ENCODE measurements around the gene RETREG1. TPM values are rescaled to one million over a fixed set of nuclear protein-coding genes. Genes with fewer than 3 reads are reported as not detected.

The RETREG1 gene
- total and polyA plus RNA-seq, 2 experiments from 2014 or later = 2.3 to 3.6 TPM

DNA sequence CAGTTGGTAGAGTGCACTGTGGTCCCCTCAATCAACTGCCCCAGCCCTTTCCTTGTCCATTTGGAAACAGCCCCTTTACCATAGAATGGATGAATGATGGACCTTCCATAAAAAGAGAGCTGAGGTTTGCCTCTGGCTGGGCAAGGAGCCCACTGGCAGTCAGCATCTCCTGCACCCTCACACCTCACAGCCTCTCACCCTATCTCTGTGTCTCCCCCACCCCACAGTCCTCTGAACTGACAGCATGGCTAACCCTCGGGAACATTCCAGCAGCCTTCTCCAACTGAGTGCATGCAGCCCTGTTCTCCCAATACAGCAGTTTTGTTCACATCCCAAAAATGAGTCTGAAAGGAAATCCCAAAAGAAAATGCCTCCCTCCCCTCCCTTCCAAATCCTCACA, 51.7 kb downstream of the RETREG1 start:
- H3K36me3 Mint-ChIP-seq (ENCODE audit: low read depth) = no peaks in the 10 kb centered on the region
- H3K79me2 ChIP-seq (replicated peaks; ENCODE audit: insufficient read depth) = no peaks in the 10 kb centered on the region
- no peak overlapping the region for H3K4me3 Mint-ChIP-seq
- H3K4me1 ChIP-seq (ENCODE audit: insufficient read depth) = peaks cover 3% of the 10 kb centered on the region; the same call in 1 of the 2 replicates
- H3K36me3 ChIP-seq (ENCODE audit: insufficient read depth) = no peaks in the 10 kb centered on the region
- H3K4me2 ChIP-seq = no peak overlapping the region
- H3K27me3 ChIP-seq (ENCODE audit: insufficient read depth) = no peaks in the 10 kb centered on the region
- H3K4me1 Mint-ChIP-seq = peaks cover 10% of the 10 kb centered on the region
- DNase-seq (ENCODE audit: low spot score) (no peak), ATAC-seq (no peak; the same call in 2 of the 3 replicates)
- no peak overlapping the region for H3K4me3 ChIP-seq
- no peak overlapping the region for H2AFZ ChIP-seq
- H3K9me2 ChIP-seq (ENCODE audit: insufficient read depth) = peaks cover 3% of the 10 kb centered on the region; the same call in 1 of the 2 replicates
- TF ChIP-seq, protein P1, sequence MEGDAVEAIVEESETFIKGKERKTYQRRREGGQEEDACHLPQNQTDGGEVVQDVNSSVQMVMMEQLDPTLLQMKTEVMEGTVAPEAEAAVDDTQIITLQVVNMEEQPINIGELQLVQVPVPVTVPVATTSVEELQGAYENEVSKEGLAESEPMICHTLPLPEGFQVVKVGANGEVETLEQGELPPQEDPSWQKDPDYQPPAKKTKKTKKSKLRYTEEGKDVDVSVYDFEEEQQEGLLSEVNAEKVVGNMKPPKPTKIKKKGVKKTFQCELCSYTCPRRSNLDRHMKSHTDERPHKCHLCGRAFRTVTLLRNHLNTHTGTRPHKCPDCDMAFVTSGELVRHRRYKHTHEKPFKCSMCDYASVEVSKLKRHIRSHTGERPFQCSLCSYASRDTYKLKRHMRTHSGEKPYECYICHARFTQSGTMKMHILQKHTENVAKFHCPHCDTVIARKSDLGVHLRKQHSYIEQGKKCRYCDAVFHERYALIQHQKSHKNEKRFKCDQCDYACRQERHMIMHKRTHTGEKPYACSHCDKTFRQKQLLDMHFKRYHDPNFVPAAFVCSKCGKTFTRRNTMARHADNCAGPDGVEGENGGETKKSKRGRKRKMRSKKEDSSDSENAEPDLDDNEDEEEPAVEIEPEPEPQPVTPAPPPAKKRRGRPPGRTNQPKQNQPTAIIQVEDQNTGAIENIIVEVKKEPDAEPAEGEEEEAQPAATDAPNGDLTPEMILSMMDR (conservative IDR thresholded peaks at IDR 0.05; ENCODE audit: low read depth in 2 of 2) = no peak
- TF ChIP-seq NANOG (IDR thresholded peaks at IDR 0.05; ENCODE audit: borderline replicate concordance) (no peak), EZH2 (IDR thresholded peaks at IDR 0.05; ENCODE audit: low read depth, unreplicated experiment) (no peak), STAT1 (IDR thresholded peaks at IDR 0.05; ENCODE audit: unreplicated experiment) (no peak), EZH2phosphoT487 (IDR thresholded peaks at IDR 0.05; ENCODE audit: unreplicated experiment) (no peak), JUNB (IDR thresholded peaks at IDR 0.05; ENCODE audit: unreplicated experiment) (no peak)
- peaks cover 4% of the 10 kb centered on the region for H3K27me3 Mint-ChIP-seq (ENCODE audit: insufficient read depth, low read depth, poor library complexity)
- no peak overlapping the region for H3K27ac Mint-ChIP-seq
- no peaks in the 10 kb centered on the region for H4K20me1 ChIP-seq (replicated peaks; ENCODE audit: insufficient read depth)
- no peaks in the 10 kb centered on the region for H3F3A ChIP-seq (replicated peaks; ENCODE audit: low read depth)
- H3K9me3 Mint-ChIP-seq = no peaks in the 10 kb centered on the region
- no peak overlapping the region for H3K27ac ChIP-seq (ENCODE audit: low read depth)

DNA sequence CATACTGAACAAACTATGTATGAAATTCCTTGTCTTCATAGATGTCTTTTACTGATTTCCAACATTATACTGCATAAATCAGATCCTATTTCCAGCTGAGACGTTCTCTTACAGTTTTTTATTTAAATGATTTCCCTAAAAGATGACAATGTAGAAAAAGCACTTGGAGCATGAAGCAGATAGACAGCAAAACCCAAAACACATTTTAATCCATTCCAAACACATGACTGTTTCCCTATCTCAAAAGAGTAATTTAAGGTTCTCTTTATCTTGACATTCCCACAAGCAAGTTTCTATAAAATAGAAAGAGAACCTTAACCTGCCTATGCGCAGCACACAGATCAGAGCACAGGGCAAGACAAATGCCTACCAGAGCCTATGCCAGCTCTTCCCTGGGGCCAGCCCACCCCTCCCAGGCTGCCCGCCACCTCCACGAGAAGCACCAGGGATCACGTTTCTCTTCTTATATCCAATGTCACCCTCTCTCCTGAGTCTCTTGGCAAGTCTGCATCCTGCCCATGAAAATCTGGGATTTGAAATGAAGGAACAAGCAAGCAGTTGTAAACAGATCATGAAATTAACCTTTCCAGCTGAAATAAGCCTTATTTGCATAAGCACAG, 52.4 kb downstream of the RETREG1 start:
- no peak for DNase-seq (ENCODE audit: low spot score)
- Mint-ChIP-seq H3K36me3 (ENCODE audit: low read depth) (no peaks in the 10 kb centered on the region), H3K9me3 (no peaks in the 10 kb centered on the region), H3K4me3 (no peak overlapping the region), H3K27me3 (ENCODE audit: insufficient read depth, low read depth, poor library complexity) (peaks cover 4% of the 10 kb centered on the region), H3K4me1 (peaks cover 15% of the 10 kb centered on the region), H3K27ac (no peak overlapping the region)
- Histone ChIP-seq H3K4me3 (no peak overlapping the region), H2AFZ (no peak overlapping the region), H3K4me1 (ENCODE audit: insufficient read depth) (peaks cover 11% of the 10 kb centered on the region; the same call in 1 of the 2 replicates), H3K27me3 (ENCODE audit: insufficient read depth) (no peaks in the 10 kb centered on the region), H4K20me1 (replicated peaks; ENCODE audit: insufficient read depth) (no peaks in the 10 kb centered on the region), H3K4me2 (no peak overlapping the region), H3K27ac (ENCODE audit: low read depth) (no peak overlapping the region), H3K36me3 (ENCODE audit: insufficient read depth) (no peaks in the 10 kb centered on the region), H3K9me2 (ENCODE audit: insufficient read depth) (peaks cover 3% of the 10 kb centered on the region; the same call in 1 of the 2 replicates), H3K79me2 (replicated peaks; ENCODE audit: insufficient read depth) (no peaks in the 10 kb centered on the region), H3F3A (replicated peaks; ENCODE audit: low read depth) (no peaks in the 10 kb centered on the region)
- no peak; the same call in 2 of the 3 replicates for ATAC-seq
- TF ChIP-seq, protein P2, sequence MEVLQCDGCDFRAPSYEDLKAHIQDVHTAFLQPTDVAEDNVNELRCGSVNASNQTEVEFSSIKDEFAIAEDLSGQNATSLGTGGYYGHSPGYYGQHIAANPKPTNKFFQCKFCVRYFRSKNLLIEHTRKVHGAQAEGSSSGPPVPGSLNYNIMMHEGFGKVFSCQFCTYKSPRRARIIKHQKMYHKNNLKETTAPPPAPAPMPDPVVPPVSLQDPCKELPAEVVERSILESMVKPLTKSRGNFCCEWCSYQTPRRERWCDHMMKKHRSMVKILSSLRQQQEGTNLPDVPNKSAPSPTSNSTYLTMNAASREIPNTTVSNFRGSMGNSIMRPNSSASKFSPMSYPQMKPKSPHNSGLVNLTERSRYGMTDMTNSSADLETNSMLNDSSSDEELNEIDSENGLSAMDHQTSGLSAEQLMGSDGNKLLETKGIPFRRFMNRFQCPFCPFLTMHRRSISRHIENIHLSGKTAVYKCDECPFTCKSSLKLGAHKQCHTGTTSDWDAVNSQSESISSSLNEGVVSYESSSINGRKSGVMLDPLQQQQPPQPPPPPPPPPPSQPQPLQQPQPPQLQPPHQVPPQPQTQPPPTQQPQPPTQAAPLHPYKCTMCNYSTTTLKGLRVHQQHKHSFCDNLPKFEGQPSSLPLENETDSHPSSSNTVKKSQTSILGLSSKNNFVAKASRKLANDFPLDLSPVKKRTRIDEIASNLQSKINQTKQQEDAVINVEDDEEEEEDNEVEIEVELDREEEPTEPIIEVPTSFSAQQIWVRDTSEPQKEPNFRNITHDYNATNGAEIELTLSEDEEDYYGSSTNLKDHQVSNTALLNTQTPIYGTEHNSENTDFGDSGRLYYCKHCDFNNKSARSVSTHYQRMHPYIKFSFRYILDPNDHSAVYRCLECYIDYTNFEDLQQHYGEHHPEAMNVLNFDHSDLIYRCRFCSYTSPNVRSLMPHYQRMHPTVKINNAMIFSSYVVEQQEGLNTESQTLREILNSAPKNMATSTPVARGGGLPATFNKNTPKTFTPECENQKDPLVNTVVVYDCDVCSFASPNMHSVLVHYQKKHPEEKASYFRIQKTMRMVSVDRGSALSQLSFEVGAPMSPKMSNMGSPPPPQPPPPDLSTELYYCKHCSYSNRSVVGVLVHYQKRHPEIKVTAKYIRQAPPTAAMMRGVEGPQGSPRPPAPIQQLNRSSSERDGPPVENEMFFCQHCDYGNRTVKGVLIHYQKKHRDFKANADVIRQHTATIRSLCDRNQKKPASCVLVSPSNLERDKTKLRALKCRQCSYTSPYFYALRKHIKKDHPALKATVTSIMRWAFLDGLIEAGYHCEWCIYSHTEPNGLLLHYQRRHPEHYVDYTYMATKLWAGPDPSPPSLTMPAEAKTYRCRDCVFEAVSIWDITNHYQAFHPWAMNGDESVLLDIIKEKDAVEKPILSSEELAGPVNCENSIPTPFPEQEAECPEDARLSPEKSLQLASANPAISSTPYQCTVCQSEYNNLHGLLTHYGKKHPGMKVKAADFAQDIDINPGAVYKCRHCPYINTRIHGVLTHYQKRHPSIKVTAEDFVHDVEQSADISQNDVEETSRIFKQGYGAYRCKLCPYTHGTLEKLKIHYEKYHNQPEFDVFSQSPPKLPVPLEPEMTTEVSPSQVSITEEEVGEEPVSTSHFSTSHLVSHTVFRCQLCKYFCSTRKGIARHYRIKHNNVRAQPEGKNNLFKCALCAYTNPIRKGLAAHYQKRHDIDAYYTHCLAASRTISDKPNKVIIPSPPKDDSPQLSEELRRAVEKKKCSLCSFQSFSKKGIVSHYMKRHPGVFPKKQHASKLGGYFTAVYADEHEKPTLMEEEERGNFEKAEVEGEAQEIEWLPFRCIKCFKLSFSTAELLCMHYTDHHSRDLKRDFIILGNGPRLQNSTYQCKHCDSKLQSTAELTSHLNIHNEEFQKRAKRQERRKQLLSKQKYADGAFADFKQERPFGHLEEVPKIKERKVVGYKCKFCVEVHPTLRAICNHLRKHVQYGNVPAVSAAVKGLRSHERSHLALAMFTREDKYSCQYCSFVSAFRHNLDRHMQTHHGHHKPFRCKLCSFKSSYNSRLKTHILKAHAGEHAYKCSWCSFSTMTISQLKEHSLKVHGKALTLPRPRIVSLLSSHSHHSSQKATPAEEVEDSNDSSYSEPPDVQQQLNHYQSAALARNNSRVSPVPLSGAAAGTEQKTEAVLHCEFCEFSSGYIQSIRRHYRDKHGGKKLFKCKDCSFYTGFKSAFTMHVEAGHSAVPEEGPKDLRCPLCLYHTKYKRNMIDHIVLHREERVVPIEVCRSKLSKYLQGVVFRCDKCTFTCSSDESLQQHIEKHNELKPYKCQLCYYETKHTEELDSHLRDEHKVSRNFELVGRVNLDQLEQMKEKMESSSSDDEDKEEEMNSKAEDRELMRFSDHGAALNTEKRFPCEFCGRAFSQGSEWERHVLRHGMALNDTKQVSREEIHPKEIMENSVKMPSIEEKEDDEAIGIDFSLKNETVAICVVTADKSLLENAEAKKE (CRISPR knock-in tag; IDR thresholded peaks at IDR 0.05) = no peak
- TF ChIP-seq NANOG (IDR thresholded peaks at IDR 0.05; ENCODE audit: borderline replicate concordance) = no peak
- no peak for TF ChIP-seq EZH2phosphoT487 (IDR thresholded peaks at IDR 0.05; ENCODE audit: unreplicated experiment)
- TF ChIP-seq ZNF331 (CRISPR knock-in tag; IDR thresholded peaks at IDR 0.05; ENCODE audit: low read depth) = no peak
- no peak for TF ChIP-seq EZH2 (IDR thresholded peaks at IDR 0.05; ENCODE audit: low read depth, unreplicated experiment)
- no peak for TF ChIP-seq STAT1 (IDR thresholded peaks at IDR 0.05; ENCODE audit: unreplicated experiment)
- TF ChIP-seq, protein P1 (conservative IDR thresholded peaks at IDR 0.05; ENCODE audit: low read depth in 2 of 2) = no peak

Data from GM23338 (cell line).